Neural progenitor cell (in vitro differentiated cells): Measurements from ENCODE around the gene CLIC4. TPM values are rescaled to one million over a fixed set of nuclear protein-coding genes. Genes with fewer than 3 reads are reported as not detected.

Experiments
- DNase-seq: peaks from one replicate; pipeline ENCODE4 v3.0.0-alpha.2; 2016; ENCODE audit warnings: low spot score
- H2AFZ ChIP-seq: fragments of 200-600 bp; sonication (generic); replicated peaks from 2 replicates; pipeline ENCODE4 v1.6.1; 2016; ENCODE audit warnings: antibody characterized with exemption
- H3F3A ChIP-seq: fragments of 200-600 bp; sonication (generic); 2 replicates; pipeline ENCODE4 v1.6.1; 2016; ENCODE audit warnings: antibody characterized with exemption, low read depth
- H3K27ac ChIP-seq: fragments of 200-600 bp; sonication (generic); 2 replicates; pipeline ENCODE4 v1.5.1; 2016; ENCODE audit warnings: mild to moderate bottlenecking
- H3K27me3 ChIP-seq: fragments of 200-600 bp; sonication (generic); 2 replicates; pipeline ENCODE4 v1.6.1; 2016; ENCODE audit warnings: mild to moderate bottlenecking, moderate library complexity
- H3K36me3 ChIP-seq: fragments of 200-600 bp; sonication (generic); 2 replicates; pipeline ENCODE4 v1.5.1; 2016
- H3K4me1 ChIP-seq: fragments of 200-600 bp; sonication (generic); 2 replicates; pipeline ENCODE4 v1.6.1; 2016; ENCODE audit warnings: mixed run types
- H3K4me2 ChIP-seq: fragments of 200-600 bp; sonication (generic); 2 replicates; pipeline ENCODE4 v1.6.1; 2016
- H3K4me3 ChIP-seq: fragments of 200-600 bp; sonication (generic); 2 replicates; pipeline ENCODE4 v1.5.1; 2016
- H3K79me2 ChIP-seq: fragments of 200-600 bp; sonication (generic); 2 replicates; pipeline ENCODE4 v1.6.1; 2016; ENCODE audit warnings: low read depth
- H3K9ac ChIP-seq: fragments of 200-600 bp; sonication (generic); 2 replicates; pipeline ENCODE4 v1.6.1; 2016
- H3K9me3 ChIP-seq: fragments of 200-600 bp; sonication (generic); 2 replicates; pipeline ENCODE4 v1.5.1; 2016; ENCODE audit warnings: low read depth
- H4K20me1 ChIP-seq: fragments of 200-600 bp; sonication (generic); 2 replicates; pipeline ENCODE4 v1.6.1; 2016; ENCODE audit warnings: low read depth
- H3K27ac Mint-ChIP-seq: 3 replicates; pipeline ENCODE4 v1.8.0; 2021; ENCODE audit warnings: mixed read lengths
- H3K27me3 Mint-ChIP-seq: 2 replicates; pipeline ENCODE4 v1.8.0; 2022; ENCODE audit warnings: low read depth, mild to moderate bottlenecking, inconsistent platforms, moderate library complexity, mixed read lengths; ENCODE audit not compliant: insufficient read depth
- H3K36me3 Mint-ChIP-seq: 3 replicates; pipeline ENCODE4 v1.8.0; 2021; ENCODE audit warnings: mixed read lengths
- H3K4me1 Mint-ChIP-seq: 3 replicates; pipeline ENCODE4 v1.8.0; 2021; ENCODE audit warnings: mixed read lengths
- H3K4me3 Mint-ChIP-seq: 3 replicates; pipeline ENCODE4 v1.8.0; 2021; ENCODE audit warnings: mild to moderate bottlenecking, moderate library complexity, mixed read lengths
- H3K9me3 Mint-ChIP-seq: 3 replicates; pipeline ENCODE4 v1.8.0; 2020; ENCODE audit warnings: mixed read lengths
- CTCF ChIP-seq: fragments of 200-600 bp; sonication (generic); IDR thresholded peaks from 2 replicates; pipeline ENCODE4 v1.5.1; 2017; ENCODE audit warnings: antibody characterized with exemption, mild to moderate bottlenecking
- EZH2 ChIP-seq: fragments of 200-600 bp; sonication (generic); IDR thresholded peaks from 2 replicates; pipeline ENCODE4 v1.6.1; 2017; ENCODE audit warnings: antibody characterized with exemption, mild to moderate bottlenecking, moderate library complexity
- EZH2phosphoT487 ChIP-seq: fragments of 200-600 bp; sonication (generic); IDR thresholded peaks from 2 replicates; pipeline ENCODE4 v1.6.1; 2017; ENCODE audit warnings: antibody characterized with exemption
- total RNA-seq: library from RNA; depleted of rRNA; stranded (reverse); fragments of >200 nt; gene quantifications from 2 replicates; pipeline ENCODE4 v1.2.3, GENCODE V29; 2015; ENCODE audit warnings: low replicate concordance

Gene CLIC4
- total RNA-seq, 1 donor from 2014 or later: 263 TPM

- Histone ChIP-seq H3K36me3 (no peaks in the 10 kb centered on the region), H3K4me3 (no peak overlapping the region), H3F3A (peaks cover 3% of the 10 kb centered on the region), H3K4me2 (no peak overlapping the region), H3K27ac (no peak overlapping the region), H3K4me1 (peaks cover 8% of the 10 kb centered on the region), H4K20me1 (no peaks in the 10 kb centered on the region), H3K27me3 (no peaks in the 10 kb centered on the region), H3K79me2 (no peaks in the 10 kb centered on the region), H3K9me3 (no peaks in the 10 kb centered on the region), H3K9ac (no peak overlapping the region), H2AFZ (no peak overlapping the region)
- Mint-ChIP-seq H3K27ac (no peak overlapping the region), H3K4me1 (no peaks in the 10 kb centered on the region), H3K9me3 (no peaks in the 10 kb centered on the region), H3K4me3 (no peak overlapping the region), H3K27me3 (peaks cover 9% of the 10 kb centered on the region), H3K36me3 (no peaks in the 10 kb centered on the region)
- no peak for TF ChIP-seq EZH2
- TF ChIP-seq EZH2phosphoT487: no peak
- TF ChIP-seq CTCF: no peak
- no peak for DNase-seq
These were observed 127.9 kb downstream of the CLIC4 start for GRCh38 chr1:24873148-24873547.

DNA sequence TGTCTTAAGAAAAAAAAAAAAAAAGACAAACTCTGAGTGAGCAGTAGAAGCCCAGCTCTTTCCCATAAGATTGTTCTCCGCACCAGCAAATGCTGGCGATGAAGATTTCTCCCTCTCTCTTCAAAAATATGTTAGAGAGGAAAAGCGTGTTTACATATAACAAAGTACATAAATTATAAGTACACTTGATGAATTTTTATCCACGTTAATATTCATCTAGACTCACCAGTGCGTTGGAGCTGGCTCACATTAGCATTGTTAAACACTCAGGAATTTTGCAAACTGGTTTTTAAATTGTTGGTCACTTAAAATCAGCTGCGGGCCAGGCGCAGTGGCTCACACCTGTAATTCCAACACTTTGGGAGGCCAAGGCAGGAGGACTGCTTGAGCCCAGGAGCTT lies 128.8 kb downstream of the CLIC4 start:
- Histone ChIP-seq H3K4me2 (no peak overlapping the region), H3K36me3 (no peaks in the 10 kb centered on the region), H3K4me1 (peaks cover 8% of the 10 kb centered on the region), H3K9me3 (no peaks in the 10 kb centered on the region), H3F3A (peaks cover 3% of the 10 kb centered on the region), H3K27me3 (no peaks in the 10 kb centered on the region), H3K79me2 (no peaks in the 10 kb centered on the region), H2AFZ (no peak overlapping the region), H4K20me1 (no peaks in the 10 kb centered on the region), H3K4me3 (no peak overlapping the region), H3K27ac (no peak overlapping the region), H3K9ac (no peak overlapping the region)
- Mint-ChIP-seq H3K27ac (no peak overlapping the region), H3K9me3 (no peaks in the 10 kb centered on the region), H3K27me3 (peaks cover 9% of the 10 kb centered on the region), H3K36me3 (no peaks in the 10 kb centered on the region), H3K4me1 (no peaks in the 10 kb centered on the region), H3K4me3 (no peak overlapping the region)
- no peak for TF ChIP-seq EZH2phosphoT487
- TF ChIP-seq CTCF: no peak
- no peak for DNase-seq

- Histone ChIP-seq H4K20me1 (no peaks in the 10 kb centered on the region), H3K9ac (no peak overlapping the region), H3K27ac (no peak overlapping the region), H3K9me3 (no peaks in the 10 kb centered on the region), H3F3A (peaks cover 3% of the 10 kb centered on the region), H3K4me3 (no peak overlapping the region), H3K36me3 (no peaks in the 10 kb centered on the region), H2AFZ (peak overlapping the region; percentile 98), H3K79me2 (no peaks in the 10 kb centered on the region), H3K4me1 (peaks cover 8% of the 10 kb centered on the region), H3K4me2 (peak overlapping the region; percentile 10), H3K27me3 (no peaks in the 10 kb centered on the region)
- DNase-seq: peak; percentile 32
- TF ChIP-seq CTCF: no peak
- TF ChIP-seq EZH2: no peak
- Mint-ChIP-seq H3K4me1 (no peaks in the 10 kb centered on the region), H3K36me3 (no peaks in the 10 kb centered on the region), H3K27me3 (peaks cover 9% of the 10 kb centered on the region), H3K9me3 (no peaks in the 10 kb centered on the region), H3K27ac (no peak overlapping the region), H3K4me3 (no peak overlapping the region)
These were observed 129.5 kb downstream of the CLIC4 start for GRCh38 chr1:24874611-24875234.
